Right kidney (tissue), 1 donor: Measurements from ENCODE around the gene SDHA.
"Not testable (repeated sequence)": the region's sequence is repeated elsewhere in the genome, so short reads cannot be mapped to it uniquely, and the experiment has no call there.

Experiments used
- DNase-seq: peaks from one replicate; pipeline ENCODE4 v3.0.0-alpha.2; 2016

Gene SDHA

GRCh38 chr5:197031-197430 lies 21.1 kb upstream of the SDHA start:
- not testable (repeated sequence) for DNase-seq

GRCh38 chr5:197892-198489 lies 20.1 kb upstream of the SDHA start:
- no peak for DNase-seq

- no peak for DNase-seq
Observed at GRCh38 chr5:198516-199196, 19.5 kb upstream of the SDHA start.

- no peak for DNase-seq
Observed at GRCh38 chr5:199197-199949, 18.7 kb upstream of the SDHA start.

- no peak for DNase-seq
Observed at GRCh38 chr5:199950-200645, 18.0 kb upstream of the SDHA start.

GRCh38 chr5:200985-201384 lies 17.1 kb upstream of the SDHA start:
- DNase-seq = no peak

GRCh38 chr5:201672-202071 lies 16.4 kb upstream of the SDHA start:
- DNase-seq = no peak

- no peak for DNase-seq
Observed at GRCh38 chr5:203246-203930, 14.7 kb upstream of the SDHA start.

GRCh38 chr5:204001-204400 lies 14.1 kb upstream of the SDHA start:
- DNase-seq = no peak

- DNase-seq = no peak
Observed at GRCh38 chr5:204462-204861, 13.7 kb upstream of the SDHA start.

GRCh38 chr5:204966-205670 lies 13.0 kb upstream of the SDHA start:
- DNase-seq = no peak

- DNase-seq = no peak
Observed at GRCh38 chr5:206406-206805, 11.7 kb upstream of the SDHA start.

- no peak for DNase-seq
Observed at GRCh38 chr5:206927-207536, 11.1 kb upstream of the SDHA start.

- DNase-seq = no peak
Observed at GRCh38 chr5:207599-207998, 10.5 kb upstream of the SDHA start.

- DNase-seq = no peak
Observed at GRCh38 chr5:208449-209114, 9.5 kb upstream of the SDHA start.

- DNase-seq = no peak
Observed at GRCh38 chr5:213803-214395, 4.2 kb upstream of the SDHA start.

GRCh38 chr5:215256-215655 lies 2.9 kb upstream of the SDHA start:
- DNase-seq = not testable (repeated sequence)

- DNase-seq = not testable (repeated sequence)
Observed at GRCh38 chr5:216076-216475, 2.0 kb upstream of the SDHA start.

- peak; percentile 82 for DNase-seq
Observed at GRCh38 chr5:218457-219291, 554 bp downstream of the SDHA start.
